ENCODE data around the gene PLTP. TPM values are rescaled to one million over a fixed set of nuclear protein-coding genes. Genes with fewer than 3 reads are reported as not detected.

PLTP gene
- total and polyA plus RNA-seq, 2 donors (not counting 3 experiments of a cell fraction or from before 2014, with no cell fraction given) = 62.1 to 118 TPM

DNA sequence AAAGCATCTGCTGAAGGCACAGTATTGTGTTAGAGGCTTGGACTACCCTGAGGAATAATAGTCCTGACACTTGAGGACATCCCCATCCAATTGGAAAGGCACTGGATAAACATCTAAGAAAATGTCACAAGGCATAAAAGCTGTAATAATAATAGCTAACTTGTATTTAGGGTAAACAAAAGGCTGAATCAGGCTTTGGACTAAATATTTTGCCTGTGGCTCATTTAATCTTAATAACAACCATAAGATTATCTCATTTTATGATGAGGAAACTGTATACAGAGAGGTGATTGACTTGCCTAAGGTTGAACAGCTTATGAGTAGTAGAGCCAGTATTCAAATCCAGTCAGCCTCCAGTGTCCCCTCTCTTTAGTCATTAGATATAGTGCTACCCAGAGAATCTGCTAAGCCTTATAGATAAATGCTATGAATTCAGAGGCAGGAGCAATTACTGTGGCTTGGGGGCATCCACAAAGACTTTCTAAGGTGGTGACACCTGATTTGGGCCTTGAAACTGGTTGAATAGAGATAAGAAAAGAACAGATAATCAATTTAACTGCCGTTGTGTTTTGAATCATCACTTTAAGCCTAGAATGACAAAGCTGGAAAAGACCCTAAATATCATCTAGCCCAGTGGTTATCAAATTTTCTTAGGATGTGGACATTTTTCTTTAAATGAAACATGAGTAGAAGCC is 38.4 kb downstream of the PLTP start:
- Histone ChIP-seq H4K20me1 (replicated peaks; ENCODE audit: control insufficient read depth, extremely low read depth, insufficient read depth, low read length) (no peaks in the 10 kb centered on the region), H3K9me3 (replicated peaks; ENCODE audit: control insufficient read depth, insufficient read depth, low read length) (no peaks in the 10 kb centered on the region), H3K27me3 (ENCODE audit: control insufficient read depth in 2 of 2, insufficient read depth in 2 of 2, low read length in 2 of 2) (no peaks in the 10 kb centered on the region), H3K9ac (replicated peaks; ENCODE audit: extremely low read depth, insufficient read depth, low read length) (no peak overlapping the region), H3K36me3 (ENCODE audit: control insufficient read depth in 2 of 2, extremely low read depth in 1 of 2, insufficient read depth in 2 of 2, low read length in 2 of 2) (peaks cover 0 to 11% of the 10 kb centered on the region in 2 experiments), H3K27ac (ENCODE audit: insufficient read depth, low read depth, low read length) (no peak overlapping the region), H3K4me3 (replicated peaks in 1 of 3; ENCODE audit: insufficient read depth in 1 of 3, low read depth in 1 of 3, low read length in 3 of 3) (no peak overlapping the region), H3K4me2 (ENCODE audit: insufficient read depth, low read length) (no peak overlapping the region), H3K79me2 (ENCODE audit: control insufficient read depth, insufficient read depth, low read length) (no peaks in the 10 kb centered on the region), H3K9me1 (replicated peaks; ENCODE audit: control insufficient read depth, extremely low read depth, insufficient read depth, low read length) (no peaks in the 10 kb centered on the region), H3K4me1 (ENCODE audit: control insufficient read depth, extremely low read depth, insufficient read depth, low read length) (no peaks in the 10 kb centered on the region), H2AFZ (ENCODE audit: low read depth, low read length) (no peak overlapping the region)
- BruUV-seq (replicated peaks) = no TSS peak
- dilution Hi-C loops (cut with MboI; ENCODE audit: extremely low pct_ligation_motif_present, low sequenced_read_pairs) (no loop called here), intact Hi-C loops (cut with micrococcal nuclease) (no loop called here)
- FAIRE-seq (no peak), DNase-seq (ENCODE audit: low read depth, low spot score) (no peak)
- TF ChIP-seq POLR2A (IDR thresholded peaks at IDR 0.05; ENCODE audit: low read depth, low read length) (no peak), EZH2 (IDR thresholded peaks at IDR 0.05; ENCODE audit: borderline replicate concordance, low read depth, low read length, severe bottlenecking) (no peak), MYC (IDR thresholded peaks at IDR 0.05; ENCODE audit: low read depth, low read length) (no peak), JUN (IDR thresholded peaks at IDR 0.05; ENCODE audit: borderline replicate concordance, insufficient read depth, insufficient read length, low read depth) (no peak), POLR2AphosphoS5 (IDR thresholded peaks at IDR 0.05; ENCODE audit: insufficient read depth, low read depth, low read length) (no peak), FOS (IDR thresholded peaks at IDR 0.05; ENCODE audit: borderline replicate concordance, insufficient read depth, low read length) (no peak), GATA2 (IDR thresholded peaks at IDR 0.05; ENCODE audit: insufficient read depth, insufficient read length, low read depth, low read length) (no peak)
- TF ChIP-seq, protein P1, sequence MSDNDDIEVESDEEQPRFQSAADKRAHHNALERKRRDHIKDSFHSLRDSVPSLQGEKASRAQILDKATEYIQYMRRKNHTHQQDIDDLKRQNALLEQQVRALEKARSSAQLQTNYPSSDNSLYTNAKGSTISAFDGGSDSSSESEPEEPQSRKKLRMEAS (IDR thresholded peaks at IDR 0.05; ENCODE audit: insufficient read depth, insufficient read length) = no peak
- TF ChIP-seq, protein P2, sequence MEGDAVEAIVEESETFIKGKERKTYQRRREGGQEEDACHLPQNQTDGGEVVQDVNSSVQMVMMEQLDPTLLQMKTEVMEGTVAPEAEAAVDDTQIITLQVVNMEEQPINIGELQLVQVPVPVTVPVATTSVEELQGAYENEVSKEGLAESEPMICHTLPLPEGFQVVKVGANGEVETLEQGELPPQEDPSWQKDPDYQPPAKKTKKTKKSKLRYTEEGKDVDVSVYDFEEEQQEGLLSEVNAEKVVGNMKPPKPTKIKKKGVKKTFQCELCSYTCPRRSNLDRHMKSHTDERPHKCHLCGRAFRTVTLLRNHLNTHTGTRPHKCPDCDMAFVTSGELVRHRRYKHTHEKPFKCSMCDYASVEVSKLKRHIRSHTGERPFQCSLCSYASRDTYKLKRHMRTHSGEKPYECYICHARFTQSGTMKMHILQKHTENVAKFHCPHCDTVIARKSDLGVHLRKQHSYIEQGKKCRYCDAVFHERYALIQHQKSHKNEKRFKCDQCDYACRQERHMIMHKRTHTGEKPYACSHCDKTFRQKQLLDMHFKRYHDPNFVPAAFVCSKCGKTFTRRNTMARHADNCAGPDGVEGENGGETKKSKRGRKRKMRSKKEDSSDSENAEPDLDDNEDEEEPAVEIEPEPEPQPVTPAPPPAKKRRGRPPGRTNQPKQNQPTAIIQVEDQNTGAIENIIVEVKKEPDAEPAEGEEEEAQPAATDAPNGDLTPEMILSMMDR (IDR thresholded peaks at IDR 0.05; ENCODE audit: extremely low read depth in 1 of 2, insufficient read depth in 1 of 2, low read depth in 1 of 2, low read length in 2 of 2) = no peak
- ChIA-PET CTCF (interaction anchor here (1.9 kb wide), 1 partner anchor 11 kb away, joined by 6 read pairs; no protein-coding TSS in a partner anchor), POLR2A (no interaction called here)
